PFSK-1 (cell line): ENCODE measurements around the gene ASB10.

Experiments
- FOXP2 ChIP-seq: optimal IDR thresholded peaks from 2 replicates; pipeline ENCODE3; 2011; ENCODE audit warnings: borderline replicate concordance, control low read depth, inconsistent platforms; ENCODE audit not compliant: insufficient read depth; ENCODE audit errors: extremely low read length, extremely low read depth
- POLR2AphosphoS5 ChIP-seq: IDR thresholded peaks from 2 replicates; pipeline ENCODE4 v1.6.1; 2012; ENCODE audit warnings: low read depth, mild to moderate bottlenecking, control low read depth, low read length, moderate library complexity
- SIN3A ChIP-seq: IDR thresholded peaks from 2 replicates; pipeline ENCODE4 v1.6.1; 2012; ENCODE audit warnings: mild to moderate bottlenecking, low read length, moderate library complexity, borderline replicate concordance; ENCODE audit not compliant: insufficient read depth
- TAF1 ChIP-seq: IDR thresholded peaks from 2 replicates; pipeline ENCODE4 v1.6.1; 2012; ENCODE audit warnings: low read length, control low read depth, borderline replicate concordance; ENCODE audit not compliant: insufficient read depth
- TF ChIP-seq, protein P1 (sequence below), 2 experiments: IDR thresholded peaks; 2 replicates each; pipeline versions ENCODE4 v1.6.1 to v1.8.0; 2011 to 2012; ENCODE audit warnings: low read depth in 2 of 2, low read length in 2 of 2, control low read depth in 1 of 2, inconsistent platforms in 1 of 2, mild to moderate bottlenecking in 1 of 2, moderate library complexity in 1 of 2; ENCODE audit not compliant: insufficient read depth in 1 of 2

Gene ASB10

DNA sequence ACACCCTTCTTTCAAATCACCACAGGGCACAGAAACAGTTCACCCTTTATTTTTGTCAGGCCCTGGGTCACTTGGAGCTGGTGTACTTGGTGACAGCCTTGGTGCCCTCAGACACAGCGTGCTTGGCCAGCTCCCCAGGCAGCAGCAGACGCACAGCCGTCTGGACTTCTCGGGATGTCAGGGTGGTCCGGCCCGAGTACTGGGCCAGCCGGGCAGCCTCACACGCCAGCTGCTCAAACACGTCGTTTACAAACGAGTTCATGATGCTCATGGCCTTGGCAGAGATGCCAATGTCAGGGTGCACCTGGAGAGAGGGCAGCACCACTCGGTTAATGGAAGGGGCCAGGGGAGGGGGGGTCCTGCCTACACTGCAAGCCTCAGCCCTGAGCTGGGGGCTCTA, 20.8 kb upstream of the ASB10 start:
- TF ChIP-seq POLR2AphosphoS5 (no peak), SIN3A (no peak), FOXP2 (no peak), TAF1 (no peak)
- TF ChIP-seq, protein P1, sequence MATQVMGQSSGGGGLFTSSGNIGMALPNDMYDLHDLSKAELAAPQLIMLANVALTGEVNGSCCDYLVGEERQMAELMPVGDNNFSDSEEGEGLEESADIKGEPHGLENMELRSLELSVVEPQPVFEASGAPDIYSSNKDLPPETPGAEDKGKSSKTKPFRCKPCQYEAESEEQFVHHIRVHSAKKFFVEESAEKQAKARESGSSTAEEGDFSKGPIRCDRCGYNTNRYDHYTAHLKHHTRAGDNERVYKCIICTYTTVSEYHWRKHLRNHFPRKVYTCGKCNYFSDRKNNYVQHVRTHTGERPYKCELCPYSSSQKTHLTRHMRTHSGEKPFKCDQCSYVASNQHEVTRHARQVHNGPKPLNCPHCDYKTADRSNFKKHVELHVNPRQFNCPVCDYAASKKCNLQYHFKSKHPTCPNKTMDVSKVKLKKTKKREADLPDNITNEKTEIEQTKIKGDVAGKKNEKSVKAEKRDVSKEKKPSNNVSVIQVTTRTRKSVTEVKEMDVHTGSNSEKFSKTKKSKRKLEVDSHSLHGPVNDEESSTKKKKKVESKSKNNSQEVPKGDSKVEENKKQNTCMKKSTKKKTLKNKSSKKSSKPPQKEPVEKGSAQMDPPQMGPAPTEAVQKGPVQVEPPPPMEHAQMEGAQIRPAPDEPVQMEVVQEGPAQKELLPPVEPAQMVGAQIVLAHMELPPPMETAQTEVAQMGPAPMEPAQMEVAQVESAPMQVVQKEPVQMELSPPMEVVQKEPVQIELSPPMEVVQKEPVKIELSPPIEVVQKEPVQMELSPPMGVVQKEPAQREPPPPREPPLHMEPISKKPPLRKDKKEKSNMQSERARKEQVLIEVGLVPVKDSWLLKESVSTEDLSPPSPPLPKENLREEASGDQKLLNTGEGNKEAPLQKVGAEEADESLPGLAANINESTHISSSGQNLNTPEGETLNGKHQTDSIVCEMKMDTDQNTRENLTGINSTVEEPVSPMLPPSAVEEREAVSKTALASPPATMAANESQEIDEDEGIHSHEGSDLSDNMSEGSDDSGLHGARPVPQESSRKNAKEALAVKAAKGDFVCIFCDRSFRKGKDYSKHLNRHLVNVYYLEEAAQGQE (IDR thresholded peaks at IDR 0.05; ENCODE audit: insufficient read depth in 1 of 2, low read depth in 2 of 2, low read length in 2 of 2): no peak

- TF ChIP-seq, protein P1 (IDR thresholded peaks at IDR 0.05; ENCODE audit: insufficient read depth in 1 of 2, low read depth in 2 of 2, low read length in 2 of 2): no peak
- TF ChIP-seq TAF1 (no peak), SIN3A (no peak), FOXP2 (no peak), POLR2AphosphoS5 (no peak)
Measured at GRCh38 chr7:151207315-151207714, 20.3 kb upstream of the ASB10 start.

GRCh38 chr7:151206914-151207313, 19.9 kb upstream of the ASB10 start:
- TF ChIP-seq SIN3A (no peak), POLR2AphosphoS5 (no peak), TAF1 (no peak), FOXP2 (no peak)

DNA sequence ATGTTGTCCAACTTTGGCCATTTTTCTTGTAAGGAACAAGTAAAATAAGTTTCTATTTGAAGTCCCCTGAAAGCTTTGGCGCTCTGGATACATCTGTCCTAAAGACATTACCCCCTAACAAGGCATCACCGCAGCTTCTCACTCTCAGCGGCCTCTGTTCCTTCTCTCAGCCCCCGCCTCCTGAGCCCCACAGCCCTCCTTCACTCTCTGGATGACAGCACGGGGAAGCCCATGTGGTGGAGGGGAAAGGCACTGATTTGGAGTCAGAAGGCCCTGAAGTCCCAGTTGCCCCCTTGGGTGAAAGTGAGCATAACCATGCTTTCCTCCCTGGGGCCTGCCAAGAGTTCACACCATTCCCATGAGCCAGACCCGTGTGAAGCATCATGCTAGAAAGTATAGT, 18.7 kb upstream of the ASB10 start:
- TF ChIP-seq FOXP2: no peak
- TF ChIP-seq, protein P1 (IDR thresholded peaks at IDR 0.05; ENCODE audit: insufficient read depth in 1 of 2, low read depth in 2 of 2, low read length in 2 of 2): no peak
- TF ChIP-seq SIN3A: no peak
- TF ChIP-seq TAF1: no peak
- no peak for TF ChIP-seq POLR2AphosphoS5

DNA sequence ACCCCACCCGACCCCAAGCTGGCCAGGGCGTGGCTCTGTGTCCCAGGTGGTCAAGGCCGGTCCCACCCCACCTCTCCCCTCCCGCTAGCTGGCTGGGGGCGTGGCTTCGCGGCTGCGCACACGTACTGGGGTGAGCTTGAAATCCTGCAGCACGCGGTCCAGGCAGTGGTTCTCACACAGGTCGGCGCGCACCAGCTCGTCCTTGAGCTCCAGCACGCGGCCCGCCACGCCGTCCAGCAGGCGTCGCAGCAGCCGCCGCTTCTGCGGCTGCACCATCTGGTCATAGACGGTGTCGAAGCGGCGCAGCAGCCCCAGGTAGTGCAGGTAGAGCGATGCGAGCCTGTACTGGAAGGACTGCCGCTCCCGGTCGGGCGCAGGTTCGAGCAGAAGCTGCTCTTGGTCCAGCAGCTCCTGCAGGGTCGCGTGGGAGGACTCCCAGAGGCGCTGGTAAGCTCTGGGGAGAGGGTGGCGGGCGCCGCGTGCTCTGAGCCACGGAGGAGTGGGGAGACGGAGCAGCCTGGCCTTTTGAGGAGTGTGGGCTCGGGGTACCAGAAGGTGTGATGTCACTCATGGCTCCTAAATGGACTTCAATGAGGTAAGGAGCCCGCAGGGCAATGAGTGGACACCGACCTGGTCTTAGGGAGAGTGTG, 17.5 kb upstream of the ASB10 start:
- TF ChIP-seq TAF1 (no peak), FOXP2 (no peak), POLR2AphosphoS5 (no peak), SIN3A (no peak)
- TF ChIP-seq, protein P1 (IDR thresholded peaks at IDR 0.05; ENCODE audit: insufficient read depth in 1 of 2, low read depth in 2 of 2, low read length in 2 of 2): no peak
